NCI-H1417 treated with DMSO at 0.1 percent for 48 hours (cell line): ENCODE measurements around the gene CDC73.
"Not testable (repeated sequence)": the region's sequence is repeated elsewhere in the genome, so short reads cannot be mapped to it uniquely, and the experiment has no call there.

ENCODE experiments used
- DNase-seq: peaks from one replicate; lab custom pipeline; 2025; lab: John Stamatoyannopoulos, UW

CDC73 gene

DNA sequence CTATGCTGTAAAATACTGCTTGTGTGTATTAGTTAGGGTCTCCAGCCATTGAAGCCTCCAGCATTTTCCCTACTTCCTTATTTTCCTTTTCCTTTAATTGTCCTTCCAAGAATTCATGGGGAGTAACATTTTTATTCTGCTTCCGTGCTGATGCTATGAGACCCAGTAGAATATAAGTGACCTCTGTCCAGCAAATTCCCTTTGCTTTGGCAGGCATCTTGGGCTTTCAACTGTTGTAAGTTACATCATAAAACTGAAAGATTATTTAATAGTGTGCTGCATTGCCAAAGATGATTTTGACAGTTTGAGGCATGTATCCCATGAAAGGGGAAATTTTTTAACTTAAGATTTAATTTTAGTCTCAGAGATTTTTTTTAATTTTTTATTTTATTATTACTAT, 112.7 kb downstream of the CDC73 start:
- DNase-seq = no peak

DNA sequence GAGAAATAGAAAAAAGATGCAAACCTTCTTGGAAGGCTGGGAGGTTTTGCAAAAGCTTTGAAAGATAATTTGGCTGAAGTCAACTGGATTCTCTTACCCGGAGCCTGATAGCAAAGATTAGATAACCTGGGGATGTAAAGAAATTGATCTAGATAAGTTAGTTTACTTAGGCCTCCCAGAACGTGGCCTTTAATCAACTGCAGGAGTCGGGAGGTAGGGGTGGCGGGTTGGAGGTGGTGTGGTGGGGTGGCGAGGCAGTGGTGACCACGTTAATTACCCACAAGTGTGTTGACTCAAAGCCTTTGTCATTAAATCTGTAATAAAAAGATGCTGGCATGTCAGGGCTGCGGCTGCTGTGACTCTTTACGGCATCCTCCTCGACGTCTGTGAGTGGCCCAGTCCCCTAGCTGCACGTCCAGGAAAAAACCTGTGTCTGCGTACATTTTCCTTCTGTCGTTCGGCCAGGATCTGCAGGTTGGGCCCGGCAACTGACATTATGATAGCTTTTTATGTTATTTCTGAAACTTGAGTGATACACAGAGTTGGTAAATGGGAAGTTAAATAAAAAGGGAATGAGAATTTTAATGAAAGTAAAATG, 115.6 kb downstream of the CDC73 start:
- DNase-seq = no peak

DNA sequence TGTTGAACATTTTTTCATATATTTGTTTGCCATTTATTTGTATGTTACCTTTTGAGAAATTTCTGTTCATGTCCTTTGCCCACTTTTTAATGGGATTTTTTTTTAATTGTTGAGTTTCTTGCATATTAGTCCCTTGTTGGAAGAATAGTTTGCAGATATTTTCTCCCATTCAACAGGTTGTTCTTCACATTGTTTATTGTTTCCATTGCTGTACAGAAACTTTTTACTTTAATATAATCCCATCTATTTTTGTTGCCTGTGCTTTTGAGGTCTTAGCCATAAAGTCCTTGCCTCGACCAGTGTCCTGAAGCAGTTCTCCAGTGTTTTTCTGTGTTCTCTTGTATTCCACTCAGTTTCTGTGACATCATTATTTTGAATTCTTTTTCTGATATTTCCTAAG, 118.8 kb downstream of the CDC73 start:
- no peak for DNase-seq

DNA sequence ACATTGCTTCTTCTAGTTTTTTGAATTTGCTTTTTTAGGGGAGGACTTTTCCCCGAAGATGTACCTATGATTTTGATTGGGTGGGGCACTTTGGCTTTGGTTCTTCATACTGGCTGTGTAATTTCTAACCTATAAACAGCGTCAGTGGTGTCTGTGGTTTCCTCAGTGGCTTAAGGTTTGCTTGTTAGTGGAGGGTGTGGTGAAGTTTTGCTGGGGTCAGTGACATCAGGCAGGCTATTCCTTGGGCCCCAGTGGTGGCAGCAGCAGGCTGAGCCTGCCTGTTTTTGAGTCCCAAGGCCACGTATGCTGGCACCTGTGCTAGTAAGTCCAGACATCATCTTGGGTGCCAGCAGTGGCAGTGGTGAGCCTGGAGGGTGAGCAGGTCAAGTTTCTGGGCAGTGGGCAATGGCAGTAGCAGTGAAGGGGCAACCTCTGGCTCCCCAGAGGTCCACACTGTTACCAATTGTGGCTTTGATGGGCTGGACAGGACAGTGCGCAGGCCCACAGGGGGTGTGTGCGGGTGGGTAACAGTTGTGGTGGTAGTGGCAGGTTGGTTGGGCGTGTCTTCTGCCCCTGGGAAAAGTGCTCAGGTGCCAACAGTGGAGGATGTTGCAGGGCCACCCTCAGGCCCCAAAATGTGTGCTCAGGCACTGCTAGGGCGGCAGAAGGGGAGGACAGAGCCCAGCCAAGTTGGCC, 119.4 kb downstream of the CDC73 start:
- DNase-seq = no peak

DNA sequence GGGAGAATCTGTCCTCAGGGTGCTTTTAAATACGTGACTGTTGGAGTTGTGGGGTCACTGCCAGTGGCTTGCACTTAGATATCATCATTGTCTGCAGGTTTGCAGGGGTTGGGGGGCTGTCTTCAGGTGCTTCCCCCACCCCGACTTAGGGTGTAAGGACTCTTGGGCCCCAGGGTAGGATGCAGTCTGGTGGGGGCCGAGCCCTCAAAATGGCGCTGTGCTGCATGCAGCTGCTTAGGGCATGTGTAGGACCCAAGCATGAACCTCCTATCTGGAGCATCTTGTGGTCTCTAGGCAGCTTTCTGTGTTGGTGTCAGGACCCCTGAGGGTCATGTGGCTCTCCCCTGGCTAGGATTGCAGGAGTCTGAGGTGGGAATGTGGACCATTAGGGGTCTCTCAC, 120.2 kb downstream of the CDC73 start:
- DNase-seq = no peak

DNA sequence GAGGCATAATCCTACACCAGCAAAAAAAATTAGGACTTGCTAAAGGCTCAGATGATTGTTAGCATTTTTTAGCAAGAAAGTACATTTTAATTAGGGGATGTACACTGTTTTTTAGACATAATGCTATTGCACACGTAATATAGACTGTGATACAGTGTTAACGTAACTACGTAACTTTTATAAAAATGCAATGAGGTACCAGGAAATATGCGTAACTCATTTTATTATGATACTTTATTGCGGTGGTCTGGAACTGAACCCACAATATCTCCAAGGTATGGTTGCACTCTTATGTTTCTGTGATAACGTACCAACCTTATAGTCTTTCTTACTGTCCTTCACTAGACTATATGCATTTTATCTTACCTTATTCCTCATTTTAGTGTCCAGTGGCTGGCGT, 127.4 kb downstream of the CDC73 start:
- DNase-seq = no peak

DNA sequence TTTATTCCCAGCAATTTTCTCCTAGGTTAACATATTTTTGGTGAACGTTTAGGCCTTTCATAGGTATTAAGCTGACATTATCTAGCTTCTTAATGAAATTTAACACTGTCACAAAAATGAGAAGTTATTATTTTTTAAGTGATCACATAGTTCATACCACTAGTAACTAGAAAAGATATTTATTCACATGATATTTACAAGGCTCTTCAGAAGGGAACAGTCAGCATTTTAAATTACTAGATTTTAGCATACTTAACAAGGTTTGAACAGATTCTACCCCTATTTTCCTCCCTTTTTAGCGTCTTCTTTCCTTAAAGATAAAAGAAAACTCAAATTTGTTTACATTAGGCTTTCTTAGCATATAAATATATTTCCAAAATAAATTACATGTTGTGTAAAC, 130.1 kb downstream of the CDC73 start:
- no peak for DNase-seq

DNA sequence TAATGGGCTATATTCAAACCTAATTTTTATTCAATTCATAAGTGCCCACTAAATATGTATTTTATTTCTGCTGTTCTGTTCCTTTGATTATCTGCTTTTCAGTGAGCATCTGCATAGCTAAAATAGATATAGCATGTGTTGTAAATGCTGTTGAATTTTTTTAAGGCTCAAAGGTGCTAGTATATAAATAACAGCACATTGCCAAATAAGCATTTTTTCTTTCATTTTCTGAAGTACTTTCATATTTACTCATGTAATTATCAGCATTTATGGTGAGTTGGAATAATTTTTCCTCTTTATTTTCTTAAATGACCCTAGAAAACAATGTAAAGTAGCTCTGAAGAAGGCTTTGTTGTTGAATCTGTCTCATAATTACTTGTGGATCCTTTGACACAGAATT, 134.2 kb downstream of the CDC73 start:
- DNase-seq = no peak

DNA sequence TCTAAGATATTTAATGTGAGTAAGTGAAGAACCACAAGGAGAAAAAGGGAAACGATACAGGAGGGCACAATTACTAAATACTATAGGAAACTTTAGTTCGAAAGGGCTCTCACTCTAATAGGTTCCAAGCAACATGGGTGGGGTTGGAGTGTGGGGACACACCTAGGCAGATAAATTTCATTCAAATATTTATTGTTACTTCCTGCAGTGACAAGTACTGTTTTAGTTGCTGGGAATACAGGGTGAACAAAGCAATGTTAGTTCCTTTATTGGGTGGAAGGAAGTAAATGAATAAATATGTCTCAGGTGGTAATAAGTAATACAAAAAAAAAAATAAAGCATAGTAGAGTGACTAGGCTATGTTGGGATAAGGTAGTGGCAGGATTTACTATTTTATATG, 137.8 kb downstream of the CDC73 start:
- DNase-seq = no peak

DNA sequence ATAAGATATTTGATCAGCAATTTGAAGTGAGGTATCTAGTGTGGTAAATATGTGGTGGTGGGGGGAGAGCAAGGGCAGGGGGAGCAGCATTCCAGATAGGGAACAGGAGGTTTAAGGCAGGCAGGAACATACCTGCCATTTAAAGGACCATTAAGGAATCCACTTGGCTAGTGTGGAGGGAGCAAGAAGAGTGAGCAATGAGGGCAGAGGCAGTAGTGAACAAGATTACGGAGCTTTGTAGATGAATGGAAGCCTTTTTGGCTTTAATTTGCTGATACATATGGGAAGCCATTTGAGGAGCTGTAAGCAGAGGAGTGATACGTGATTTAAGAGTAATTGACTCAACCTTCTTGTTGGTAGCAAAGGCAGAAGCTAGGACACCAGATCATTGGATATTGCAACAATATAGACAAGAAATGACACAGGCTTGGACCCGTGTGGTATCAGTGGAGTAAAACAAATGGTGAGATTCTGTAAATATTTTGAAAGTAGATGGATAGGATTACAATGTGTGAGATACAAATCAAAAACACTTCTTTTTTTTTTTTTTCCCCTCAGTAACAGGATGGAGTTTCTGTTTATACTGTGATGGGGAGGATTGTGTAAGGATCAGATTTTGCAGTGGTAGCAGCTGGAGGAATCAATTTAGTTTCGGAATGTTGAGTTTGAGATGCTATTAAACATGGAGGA, 138.4 kb downstream of the CDC73 start:
- no peak for DNase-seq

DNA sequence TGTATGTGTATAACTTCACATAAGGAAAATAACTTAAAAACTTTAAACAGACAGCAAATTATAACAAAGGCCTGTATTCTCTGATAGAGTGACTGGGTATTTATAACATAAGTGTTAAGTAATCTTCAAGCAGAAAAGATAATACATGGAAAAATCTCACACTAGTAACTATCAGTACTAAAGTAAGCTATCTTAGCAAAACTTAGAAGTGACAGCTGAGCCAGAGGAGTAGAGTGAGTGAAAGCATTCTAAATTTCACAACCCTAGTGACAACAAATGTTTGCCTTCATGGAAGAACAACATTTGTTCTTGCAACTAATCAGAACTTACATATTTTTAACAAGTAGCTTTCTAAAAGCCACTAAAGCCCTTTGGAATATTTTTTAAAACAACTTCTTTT, 139.1 kb downstream of the CDC73 start:
- no peak for DNase-seq

DNA sequence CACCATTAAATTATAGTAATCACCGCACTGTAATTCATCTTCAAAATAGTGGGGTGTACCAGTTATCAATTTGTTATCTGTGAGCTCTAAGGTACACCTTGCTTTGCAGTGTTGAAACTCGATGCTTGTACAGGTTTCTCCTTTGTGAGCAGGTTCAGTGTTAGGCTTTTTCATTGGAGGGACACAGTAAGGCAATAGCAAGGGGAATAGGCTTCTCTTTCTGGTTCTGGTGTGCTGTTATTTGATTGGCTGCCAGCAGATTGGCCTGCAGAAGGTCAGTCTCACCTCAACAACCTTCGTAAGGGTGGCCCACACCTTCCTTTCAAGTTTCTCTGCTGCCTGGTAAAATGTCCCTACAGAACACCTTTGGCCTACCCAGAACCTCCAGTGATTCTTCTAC, 140.8 kb downstream of the CDC73 start:
- DNase-seq = no peak

DNA sequence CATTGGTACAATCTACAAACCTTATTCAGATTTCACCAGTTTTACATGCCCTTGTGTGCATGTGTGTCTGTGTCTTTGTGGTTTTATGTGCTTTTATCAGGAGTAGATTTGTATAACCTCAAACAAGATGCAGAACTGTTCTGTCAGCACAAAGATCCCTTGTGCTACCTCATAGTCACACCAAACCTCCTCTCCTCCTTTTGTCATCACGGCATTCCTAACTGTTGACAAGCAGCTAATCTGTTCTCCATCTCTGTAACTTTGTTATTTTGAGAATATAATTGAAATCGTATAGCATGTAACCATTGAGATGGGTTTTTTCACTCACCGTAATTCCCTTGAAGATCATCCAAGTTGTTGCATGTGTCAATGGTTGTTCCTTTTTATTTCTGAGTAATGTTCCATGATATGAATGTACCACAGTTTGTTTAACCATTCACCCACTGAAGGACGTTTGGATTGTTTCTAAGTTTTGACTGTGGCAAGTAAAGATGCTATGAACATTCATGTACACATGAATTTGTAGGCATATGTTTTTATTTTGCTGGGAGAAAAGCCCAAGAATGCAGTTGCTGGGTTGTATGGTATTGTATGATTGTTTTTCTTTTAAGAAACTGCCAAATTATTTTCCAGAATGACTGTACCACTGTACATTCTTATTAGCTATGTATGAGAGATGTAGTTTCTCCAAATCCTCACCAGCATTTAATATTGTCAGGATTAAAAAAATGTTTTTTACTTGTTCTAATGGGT, 142.7 kb downstream of the CDC73 start:
- no peak for DNase-seq

DNA sequence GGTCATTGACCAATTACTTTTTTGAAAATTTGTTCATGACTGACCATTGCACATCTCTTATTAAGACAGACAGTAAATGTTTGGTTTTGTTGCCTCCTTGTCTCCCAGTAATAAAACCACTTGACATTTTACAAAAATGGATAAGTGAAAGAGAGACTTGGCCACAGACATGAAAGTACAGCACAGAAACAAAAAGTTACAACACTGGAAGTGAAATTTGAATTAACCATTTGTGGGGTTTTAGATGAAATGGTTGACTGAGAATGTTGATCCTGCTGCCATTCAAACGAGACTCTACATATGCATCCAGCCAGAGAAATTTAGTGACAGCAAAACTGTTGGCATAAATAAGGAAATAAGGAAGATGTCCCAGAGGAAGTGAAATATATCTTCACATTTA, 143.9 kb downstream of the CDC73 start:
- DNase-seq = no peak

DNA sequence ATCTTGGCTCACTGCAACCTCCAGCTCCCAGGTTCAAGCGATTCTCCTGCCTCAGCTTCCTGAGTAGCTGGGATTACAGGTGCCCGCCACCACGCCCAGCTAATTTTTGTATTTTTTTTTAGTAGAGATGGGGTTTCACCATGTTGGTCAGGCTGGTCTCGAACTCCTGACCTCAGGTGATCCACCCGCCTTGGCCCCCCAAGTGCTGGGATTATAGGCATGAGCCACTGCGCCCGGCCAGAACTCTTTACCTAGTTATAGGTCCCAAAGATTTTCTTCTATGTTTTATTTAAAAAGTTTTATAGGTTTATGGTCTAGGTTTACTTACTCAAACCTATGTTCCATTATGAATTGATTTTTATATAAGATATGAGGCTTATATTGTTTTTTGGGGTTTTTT, 145.0 kb downstream of the CDC73 start:
- DNase-seq = not testable (repeated sequence)

DNA sequence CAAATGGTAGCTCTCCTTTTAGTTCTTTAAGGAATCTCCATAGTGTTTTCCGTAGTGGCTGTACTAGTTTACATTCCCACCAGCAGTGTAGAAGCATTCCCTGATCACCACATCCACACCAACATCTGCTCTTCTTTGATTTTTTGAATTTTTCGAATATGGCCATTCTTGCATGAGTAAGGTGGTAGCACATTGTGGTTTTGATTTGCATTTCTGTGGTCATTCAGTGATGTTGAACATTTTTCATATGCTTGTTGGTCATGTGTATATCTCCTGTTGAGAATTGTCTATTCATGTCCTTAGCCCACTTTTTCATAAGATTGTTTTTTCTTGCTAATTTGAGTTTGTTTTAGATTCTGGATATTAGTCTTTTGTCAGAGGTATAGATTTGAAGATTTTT, 149.2 kb downstream of the CDC73 start:
- DNase-seq = no peak

DNA sequence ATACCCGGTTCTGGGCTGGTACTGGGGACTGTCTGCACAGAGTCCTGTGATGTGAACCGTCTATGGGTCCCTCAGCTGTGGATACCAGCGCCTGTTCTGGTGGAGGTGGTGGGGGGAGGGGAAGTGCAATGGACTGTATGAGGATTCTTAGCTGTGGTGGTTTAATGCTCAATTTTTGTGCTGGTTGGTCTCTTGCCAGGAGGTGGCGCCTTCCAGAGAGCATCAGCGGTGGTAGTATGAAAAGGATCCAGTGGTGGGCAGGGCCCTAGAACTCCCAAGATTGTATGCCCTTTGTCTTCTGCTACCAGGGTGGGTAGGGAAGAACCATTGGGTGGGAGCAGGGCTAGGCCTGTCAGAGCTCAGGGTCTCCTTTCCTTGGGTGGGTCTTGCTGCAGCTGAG, 153.9 kb downstream of the CDC73 start:
- DNase-seq = no peak

DNA sequence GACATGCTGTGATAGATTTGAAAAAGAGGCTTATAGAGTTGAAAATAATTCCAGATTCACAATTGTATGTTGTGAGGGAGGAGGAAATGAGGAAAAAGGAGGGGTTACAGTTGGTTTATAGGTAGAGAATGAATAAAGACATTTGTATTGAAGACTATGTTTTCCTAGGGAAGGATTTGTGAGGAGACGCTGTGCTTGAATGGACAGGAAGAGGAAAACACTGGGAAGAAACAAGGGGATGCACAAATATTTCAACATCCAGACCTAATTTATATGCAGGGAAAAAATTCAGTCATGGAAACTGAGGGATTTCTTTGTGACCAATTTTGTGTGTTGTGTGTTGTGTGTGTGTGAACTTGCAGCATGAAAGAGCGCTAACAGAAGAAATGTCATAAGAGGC, 157.1 kb downstream of the CDC73 start:
- DNase-seq = no peak

DNA sequence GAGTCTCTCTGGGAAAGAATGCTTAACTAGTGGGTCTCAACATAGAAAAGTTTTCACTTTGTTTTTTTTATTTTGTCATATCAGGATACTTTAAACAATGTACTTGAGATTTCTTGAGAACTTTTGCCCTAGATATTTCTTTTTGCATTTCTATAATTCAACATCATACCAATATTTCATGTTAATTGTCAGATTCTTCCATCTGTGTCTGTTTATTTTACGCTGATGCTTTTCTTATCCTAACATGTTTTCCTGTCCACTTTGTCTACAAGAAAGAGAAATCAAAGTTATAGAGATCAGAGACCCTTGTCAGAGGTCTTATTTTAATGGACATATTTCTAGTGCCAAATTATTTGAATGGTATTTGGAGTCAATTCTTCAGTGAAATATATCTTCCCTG, 160.1 kb downstream of the CDC73 start:
- DNase-seq = no peak

DNA sequence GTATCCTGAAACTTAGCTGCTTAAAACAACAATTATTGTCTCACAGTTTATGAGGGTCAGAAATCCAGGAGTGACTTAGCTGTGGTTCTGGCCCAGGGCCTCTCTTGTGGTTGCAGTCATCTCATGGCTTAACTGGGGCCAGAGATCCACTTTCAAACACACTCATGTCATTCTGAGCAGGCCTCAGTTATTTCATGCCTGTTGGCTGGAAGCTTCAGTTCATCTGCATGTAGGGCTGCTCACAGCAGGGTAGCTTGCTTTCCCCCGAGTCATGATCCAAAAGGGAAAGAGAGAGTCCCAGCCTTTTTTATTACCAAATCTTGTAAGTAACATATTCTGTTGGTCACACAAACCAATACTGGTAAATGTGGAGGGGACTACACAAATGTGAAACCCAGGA, 161.2 kb downstream of the CDC73 start:
- DNase-seq = no peak

DNA sequence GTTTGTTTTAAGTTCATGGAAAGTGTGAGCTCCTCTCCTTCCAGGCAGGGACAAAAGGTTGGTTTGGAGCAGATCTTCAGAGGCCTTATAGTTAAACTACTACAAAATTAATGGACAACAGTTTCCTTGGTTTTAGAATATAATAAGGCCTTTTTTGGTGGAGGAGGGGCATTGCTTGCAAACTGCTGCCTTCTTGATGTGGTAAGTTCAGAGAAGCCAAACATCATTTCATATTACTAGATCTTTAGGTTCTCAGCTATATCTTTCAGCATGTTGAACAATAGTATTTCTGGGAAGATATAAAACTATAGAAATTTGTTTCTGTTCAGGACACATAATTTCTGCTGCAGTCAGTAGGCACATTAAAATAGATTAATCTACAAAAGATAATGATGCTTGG, 162.4 kb downstream of the CDC73 start:
- DNase-seq = no peak

DNA sequence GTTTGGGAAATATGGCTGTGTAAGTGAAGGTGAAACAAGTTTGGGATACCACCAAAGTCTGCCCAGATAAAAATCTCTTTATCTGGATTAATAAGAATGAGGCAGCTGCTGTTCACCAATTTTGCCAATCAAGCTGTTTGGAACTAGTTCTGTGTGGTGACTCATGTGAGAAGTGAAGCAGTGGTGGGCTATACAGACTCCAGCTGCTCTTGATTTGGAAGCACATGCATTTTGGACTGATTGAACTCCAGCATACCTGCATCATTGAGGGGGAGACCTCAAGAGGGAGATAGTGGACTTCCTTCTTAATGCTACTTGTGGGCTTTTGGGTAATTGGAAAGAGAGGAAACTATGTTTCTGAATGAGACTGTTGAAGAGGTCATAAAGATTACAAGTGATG, 163.8 kb downstream of the CDC73 start:
- DNase-seq = no peak

DNA sequence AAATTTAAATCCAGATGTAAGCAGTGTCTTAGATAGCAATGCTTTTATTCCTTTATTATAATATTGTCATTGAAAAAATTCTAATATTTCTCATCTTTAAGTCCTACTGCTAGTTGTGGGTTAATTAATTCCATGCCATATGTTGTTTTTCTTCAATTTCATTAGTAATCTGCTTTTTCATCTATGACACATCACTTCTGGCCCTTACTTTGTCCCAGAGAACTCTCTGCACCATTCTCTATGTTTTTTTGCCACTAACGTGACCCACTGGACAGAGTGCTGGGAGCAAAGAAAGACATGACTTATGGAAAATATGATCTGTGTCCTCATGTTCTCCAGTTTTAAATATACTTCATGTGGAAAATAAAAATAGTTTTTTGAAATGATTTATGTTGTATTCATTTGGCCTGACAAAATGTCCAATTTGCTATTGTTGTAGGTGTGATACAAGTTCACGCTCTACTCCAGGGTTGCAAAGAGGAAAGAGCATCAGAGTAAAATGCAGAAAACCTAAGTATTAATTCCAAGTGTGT, 166.8 kb downstream of the CDC73 start:
- DNase-seq = not testable (repeated sequence)
